Gastroesophageal sphincter (tissue), 4 donors: ENCODE results near the gene MFSD11. TPM values are rescaled to one million over a fixed set of nuclear protein-coding genes. Genes with fewer than 3 reads are reported as not detected.
"Not testable (repeated sequence)": the region's sequence is repeated elsewhere in the genome, so short reads cannot be mapped to it uniquely, and the experiment has no call there.

ENCODE experiments used
- ATAC-seq: fragments of 150-250 bp; one replicate; pipeline ENCODE4 v1.9.1; 2016; ENCODE audit warnings: mild to moderate bottlenecking, moderate library complexity
- H3K27ac ChIP-seq, 4 donors: fragments of 200-600 bp; sonication (generic) in 3 of 4; 1 replicate in 3 of 4; 2 replicates in 1 of 4; pipeline ENCODE4 v1.5.1; 2016 to 2019
- H3K27me3 ChIP-seq: fragments of 200-600 bp; sonication (generic); one replicate; pipeline ENCODE4 v1.5.1; 2019
- H3K36me3 ChIP-seq, 2 donors: fragments of 200-600 bp; sonication (generic); one replicate each; pipeline ENCODE4 v1.5.1; 2019; ENCODE audit warnings: control low read depth in 1 of 2
- H3K4me1 ChIP-seq, 3 donors: fragments of 200-600 bp; sonication (generic); 1 replicate in 2 of 3; 2 replicates in 1 of 3; pipeline ENCODE4 v1.5.1; 2016 to 2019; ENCODE audit warnings: control low read depth in 2 of 3
- H3K4me3 ChIP-seq, 2 donors: fragments of 200-600 bp; sonication (generic); one replicate each; pipeline ENCODE4 v1.5.1; 2019; ENCODE audit warnings: mild to moderate bottlenecking in 1 of 2, moderate library complexity in 1 of 2
- H3K9me3 ChIP-seq, 3 donors: fragments of 200-600 bp; sonication (generic); one replicate each; pipeline ENCODE4 v1.5.1; 2017 to 2019; ENCODE audit warnings: control low read depth in 2 of 3
- CTCF ChIP-seq, 4 experiments: fragments of 200-600 bp in 2 of 4; fragments of 450-650 bp in 2 of 4; sonication (generic) in 1 of 4; IDR thresholded peaks; one replicate each; pipeline ENCODE4 v1.5.1; 2017 to 2019; ENCODE audit warnings: antibody characterized with exemption in 4 of 4, mild to moderate bottlenecking in 2 of 4, moderate library complexity in 2 of 4
- EP300 ChIP-seq: sonication (generic); formaldehyde crosslinking; IDR thresholded peaks from one replicate; pipeline ENCODE4 v1.6.1; 2017; ENCODE audit warnings: antibody characterized with exemption, mild to moderate bottlenecking
- POLR2A ChIP-seq, 2 donors: fragments of 450-650 bp; IDR thresholded peaks; one replicate each; pipeline ENCODE4 v1.6.1; 2017; ENCODE audit warnings: antibody characterized with exemption in 2 of 2, mild to moderate bottlenecking in 2 of 2, moderate library complexity in 1 of 2
- POLR2AphosphoS5 ChIP-seq: sonication (generic); formaldehyde crosslinking; IDR thresholded peaks from one replicate; pipeline ENCODE4 v1.6.1; 2017; ENCODE audit warnings: antibody characterized with exemption
- WGBS, 2 donors: methylation state at CpG; one replicate each; pipeline ENCODE4 v1.1.5; 2018; ENCODE audit warnings: low coverage in 1 of 2; 5-methylcytosine and 5-hydroxymethylcytosine counted together
- total RNA-seq, 4 donors: library from RNA; depleted of rRNA; stranded (reverse); fragments of >200 nt; gene quantifications; one replicate each; pipeline ENCODE4 v1.1.0, GENCODE V29; 2016

Gene MFSD11
- total RNA-seq, 4 donors from 2014 or later = 18.4 to 27.8 (median 20.9) TPM

- no CpG with 5 or more reads among the region's 60 CpGs for WGBS, 2 donors
- ATAC-seq = peak; percentile 90
- Histone ChIP-seq H3K4me3 (peak within 1 kb of the TSS; percentile 82 to 94), H3K27me3 (no peaks in the 10 kb centered on the region), H3K27ac (peak within 1 kb of the TSS; percentile 94 to 99 (median 98)), H3K9me3 (no peaks in the 10 kb centered on the region), H3K4me1 (peaks cover 3 to 72% (median 37%) of the 10 kb centered on the region in 3 donors), H3K36me3 (peaks cover 0 to 45% of the 10 kb centered on the region in 2 donors)
- peak in 2 of 4 experiments; percentile 10 to 26 for TF ChIP-seq CTCF (IDR thresholded peaks at IDR 0.05)
- TF ChIP-seq POLR2AphosphoS5 = peak; percentile 100
- peak; percentile 100 for TF ChIP-seq POLR2A (IDR thresholded peaks at IDR 0.05)
- no peak for TF ChIP-seq EP300
Measured at GRCh38 chr17:76737082-76737675, 740 bp upstream of the MFSD11 start, which contains the start of gene SRSF2. TSS of gene SRSF2 (minus strand) at chr17:76737331. CDS start at chr17:76737160, 171 bp downstream.

GRCh38 chr17:76738468-76738850, 540 bp downstream of the MFSD11 start:
- Histone ChIP-seq H3K36me3 (peaks cover 0 to 45% of the 10 kb centered on the region in 2 donors), H3K27me3 (no peaks in the 10 kb centered on the region), H3K4me3 (peak overlapping the region; percentile 53 to 94), H3K9me3 (no peaks in the 10 kb centered on the region), H3K4me1 (peaks cover 3 to 60% (median 33%) of the 10 kb centered on the region in 3 donors), H3K27ac (peak overlapping the region; percentile 87 to 99 (median 98))
- TF ChIP-seq POLR2AphosphoS5 = no peak
- no peak for TF ChIP-seq POLR2A (IDR thresholded peaks at IDR 0.05)
- no peak for TF ChIP-seq CTCF (IDR thresholded peaks at IDR 0.05)
- TF ChIP-seq EP300 = no peak
- WGBS, 2 donors = 0 to 3% methylated on average over 7 of the region's 7 CpGs
- ATAC-seq = no peak

GRCh38 chr17:76739568-76740115, 1.7 kb downstream of the MFSD11 start:
- peaks cover 3 to 48% (median 22%) of the 10 kb centered on the region in 3 donors for H3K4me1 ChIP-seq
- H3K27ac ChIP-seq = peak overlapping the region; percentile 70 to 99 (median 90)
- WGBS, 2 donors = 78 to 87% methylated on average over 10 to 17 of the region's 17 CpGs
- not testable (repeated sequence) for H3K9me3 ChIP-seq, H3K4me3 ChIP-seq, ATAC-seq, H3K27me3 ChIP-seq
- H3K36me3 ChIP-seq = peaks cover 6 to 45% of the 10 kb centered on the region in 2 donors

GRCh38 chr17:76740329-76741118, 2.6 kb downstream of the MFSD11 start:
- H3K9me3 ChIP-seq = no peaks in the 10 kb centered on the region
- 28 to 29% methylated on average over 5 of the region's 5 CpGs for WGBS, 2 donors
- H3K4me1 ChIP-seq = peaks cover 0 to 39% (median 13%) of the 10 kb centered on the region in 3 donors
- no peak for ATAC-seq
- peak overlapping the region; percentile 70 to 99 (median 90) for H3K27ac ChIP-seq
- H3K36me3 ChIP-seq = peaks cover 7 to 45% of the 10 kb centered on the region in 2 donors
- no peak for TF ChIP-seq CTCF (IDR thresholded peaks at IDR 0.05)
- no peak for TF ChIP-seq EP300
- peak; percentile 62 for TF ChIP-seq POLR2AphosphoS5
- TF ChIP-seq POLR2A (IDR thresholded peaks at IDR 0.05) = no peak
- H3K27me3 ChIP-seq = no peaks in the 10 kb centered on the region
- H3K4me3 ChIP-seq = no peak overlapping the region

GRCh38 chr17:76742958-76743357, 5.0 kb downstream of the MFSD11 start:
- H3K27me3 ChIP-seq = no peaks in the 10 kb centered on the region
- peaks cover 7 to 66% of the 10 kb centered on the region in 2 donors for H3K36me3 ChIP-seq
- no peak overlapping the region for H3K4me3 ChIP-seq
- no peak for TF ChIP-seq EP300
- no peak for TF ChIP-seq POLR2A (IDR thresholded peaks at IDR 0.05)
- TF ChIP-seq POLR2AphosphoS5 = no peak
- peaks cover 0 to 35% (median 13%) of the 10 kb centered on the region in 3 donors for H3K4me1 ChIP-seq
- H3K9me3 ChIP-seq = no peaks in the 10 kb centered on the region
- no peak for ATAC-seq
- H3K27ac ChIP-seq = no peak overlapping the region
